Type B pancreatic cell (in vitro differentiated cells): ENCODE results near the gene CEP350. TPM values are rescaled to one million over a fixed set of nuclear protein-coding genes. Genes with fewer than 3 reads are reported as not detected.

ENCODE experiments used
- DNase-seq: peaks from one replicate; pipeline ENCODE4 v3.0.0; 2021; ENCODE audit warnings: mixed read lengths; ENCODE audit not compliant: unreplicated experiment; ENCODE audit errors: extremely low spot score
- H3K27ac Mint-ChIP-seq: 2 replicates; pipeline ENCODE4 v1.8.0; 2021; ENCODE audit warnings: mild to moderate bottlenecking, mixed read lengths
- H3K27me3 Mint-ChIP-seq: 2 replicates; pipeline ENCODE4 v1.8.0; 2021; ENCODE audit warnings: mixed read lengths
- H3K36me3 Mint-ChIP-seq: 2 replicates; pipeline ENCODE4 v1.8.0; 2021; ENCODE audit warnings: mixed read lengths
- H3K4me1 Mint-ChIP-seq: one replicate; pipeline ENCODE4 v1.8.0; 2021; ENCODE audit warnings: mixed read lengths; ENCODE audit not compliant: unreplicated experiment
- H3K4me3 Mint-ChIP-seq: 2 replicates; pipeline ENCODE4 v1.8.0; 2021; ENCODE audit warnings: mild to moderate bottlenecking, mixed read lengths
- H3K9me3 Mint-ChIP-seq: 2 replicates; pipeline ENCODE4 v1.8.0; 2021; ENCODE audit warnings: mixed read lengths
- total RNA-seq: library from RNA; stranded (reverse); gene quantifications from 2 replicates; pipeline ENCODE4 v1.2.1, GENCODE V29; 2021; ENCODE audit warnings: low replicate concordance
- TF ChIP-seq, protein P1 (sequence below): fragments of 200-600 bp; sonication (generic); conservative IDR thresholded peaks from 2 replicates; pipeline ENCODE4 v1.5.0; 2021; ENCODE audit warnings: antibody characterized with exemption, mild to moderate bottlenecking

CEP350 gene
- total RNA-seq, 1 donor from 2014 or later = 41.5 TPM

DNA sequence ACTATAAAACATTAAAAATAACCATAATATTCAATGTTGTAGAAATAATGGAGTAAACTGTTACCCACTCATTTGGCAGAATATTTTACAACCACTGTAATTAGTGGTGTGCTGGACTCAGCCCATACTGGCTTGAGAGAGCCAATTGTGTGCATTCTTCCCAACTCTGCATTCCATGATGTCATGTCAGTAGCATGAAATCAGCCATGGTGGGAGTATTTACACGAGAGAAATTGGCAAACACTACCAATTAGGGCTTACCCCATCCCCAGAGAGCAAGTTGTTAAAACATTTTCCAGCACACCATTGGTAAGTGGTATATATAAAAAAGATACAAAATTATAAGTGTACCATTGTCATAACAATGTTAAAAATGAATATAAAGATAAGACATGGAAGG, 180.9 kb downstream of the CEP350 start:
- no peak overlapping the region for H3K27ac Mint-ChIP-seq

DNA sequence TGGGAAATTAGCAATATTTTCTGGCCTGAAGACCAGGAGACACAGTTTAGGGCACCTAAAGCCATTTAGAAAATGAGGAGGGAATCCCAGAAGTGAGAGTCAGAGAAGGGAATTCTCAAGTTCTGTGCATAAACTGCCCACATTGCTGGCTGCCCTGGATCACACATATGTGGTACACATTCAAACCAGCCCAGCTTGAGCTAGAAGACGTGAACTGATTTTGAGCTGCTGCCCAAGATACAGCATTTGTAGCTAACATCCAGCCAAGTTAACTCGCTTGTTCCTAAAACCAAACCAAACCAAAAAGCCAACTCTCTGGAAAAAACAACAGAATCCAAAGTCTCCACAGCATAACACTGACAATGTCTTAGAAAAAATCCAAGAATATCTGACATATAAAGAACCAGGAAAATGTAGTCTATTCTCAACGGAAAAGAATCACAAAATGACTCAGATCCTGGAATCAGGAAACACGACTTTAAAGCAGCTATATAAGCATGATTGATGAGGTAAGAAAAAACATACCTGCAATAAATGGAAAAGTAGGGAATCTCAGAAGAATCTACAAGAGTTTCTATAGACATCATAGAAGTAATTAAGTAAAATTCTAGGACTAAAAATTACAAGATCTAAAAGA, 181.8 kb downstream of the CEP350 start:
- Mint-ChIP-seq H3K36me3 (no peaks in the 10 kb centered on the region), H3K4me3 (no peak overlapping the region), H3K27ac (no peak overlapping the region), H3K27me3 (peaks cover 14% of the 10 kb centered on the region), H3K4me1 (no peaks in the 10 kb centered on the region), H3K9me3 (no peaks in the 10 kb centered on the region)
- TF ChIP-seq, protein P1, sequence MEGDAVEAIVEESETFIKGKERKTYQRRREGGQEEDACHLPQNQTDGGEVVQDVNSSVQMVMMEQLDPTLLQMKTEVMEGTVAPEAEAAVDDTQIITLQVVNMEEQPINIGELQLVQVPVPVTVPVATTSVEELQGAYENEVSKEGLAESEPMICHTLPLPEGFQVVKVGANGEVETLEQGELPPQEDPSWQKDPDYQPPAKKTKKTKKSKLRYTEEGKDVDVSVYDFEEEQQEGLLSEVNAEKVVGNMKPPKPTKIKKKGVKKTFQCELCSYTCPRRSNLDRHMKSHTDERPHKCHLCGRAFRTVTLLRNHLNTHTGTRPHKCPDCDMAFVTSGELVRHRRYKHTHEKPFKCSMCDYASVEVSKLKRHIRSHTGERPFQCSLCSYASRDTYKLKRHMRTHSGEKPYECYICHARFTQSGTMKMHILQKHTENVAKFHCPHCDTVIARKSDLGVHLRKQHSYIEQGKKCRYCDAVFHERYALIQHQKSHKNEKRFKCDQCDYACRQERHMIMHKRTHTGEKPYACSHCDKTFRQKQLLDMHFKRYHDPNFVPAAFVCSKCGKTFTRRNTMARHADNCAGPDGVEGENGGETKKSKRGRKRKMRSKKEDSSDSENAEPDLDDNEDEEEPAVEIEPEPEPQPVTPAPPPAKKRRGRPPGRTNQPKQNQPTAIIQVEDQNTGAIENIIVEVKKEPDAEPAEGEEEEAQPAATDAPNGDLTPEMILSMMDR = no peak
- no peak for DNase-seq

More for the DNA sequence above, 180.9 kb downstream of the CEP350 start:
- Mint-ChIP-seq H3K27me3 (peaks cover 19% of the 10 kb centered on the region), H3K9me3 (no peaks in the 10 kb centered on the region), H3K36me3 (no peaks in the 10 kb centered on the region), H3K4me3 (no peak overlapping the region), H3K4me1 (no peaks in the 10 kb centered on the region)
- TF ChIP-seq, protein P1 = no peak
- DNase-seq = no peak

DNA sequence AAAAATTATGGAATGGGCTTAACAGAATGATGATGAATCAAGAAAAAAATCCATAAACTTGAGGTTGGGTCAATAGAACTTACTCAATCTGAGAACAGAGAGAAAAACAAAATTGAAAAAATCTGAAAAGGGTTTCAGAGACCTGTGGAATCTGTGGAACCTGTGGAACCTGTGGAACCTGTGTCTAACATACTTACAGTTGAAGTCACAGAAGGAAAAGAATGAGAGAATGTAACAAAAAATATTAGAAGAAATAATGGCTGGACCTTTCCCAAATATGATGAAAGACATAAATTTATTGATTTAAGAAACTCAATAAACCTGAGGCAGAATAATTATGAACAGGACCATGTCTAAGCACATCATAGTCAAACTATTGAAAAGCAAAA, 182.4 kb downstream of the CEP350 start:
- H3K9me3 Mint-ChIP-seq = no peaks in the 10 kb centered on the region
- no peak overlapping the region for H3K4me3 Mint-ChIP-seq
- no peaks in the 10 kb centered on the region for H3K4me1 Mint-ChIP-seq
- TF ChIP-seq, protein P1 = no peak
- H3K36me3 Mint-ChIP-seq = no peaks in the 10 kb centered on the region
- peaks cover 9% of the 10 kb centered on the region for H3K27me3 Mint-ChIP-seq
- peak overlapping the region; percentile 15 for H3K27ac Mint-ChIP-seq
- DNase-seq = no peak

DNA sequence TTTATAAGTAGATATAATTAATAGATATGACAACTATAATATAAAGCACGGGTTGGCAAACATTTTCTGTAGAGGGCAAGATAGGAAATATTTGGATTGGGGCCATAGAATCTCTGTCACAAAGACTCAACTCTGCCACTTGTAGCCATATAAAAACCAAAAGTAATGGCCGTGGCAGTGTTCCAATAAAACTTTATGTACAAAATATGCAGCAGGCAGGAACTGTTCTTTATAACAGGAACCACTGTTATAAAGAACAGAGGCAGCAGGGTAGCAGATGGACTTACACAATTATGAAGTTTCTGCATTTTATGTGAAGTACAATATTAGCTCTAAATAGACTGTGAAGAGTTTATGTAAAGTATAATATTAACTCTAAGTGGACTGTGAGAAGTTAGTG, 183.2 kb downstream of the CEP350 start:
- no peak overlapping the region for H3K4me3 Mint-ChIP-seq
- TF ChIP-seq, protein P1 = no peak
- no peak for DNase-seq
- peaks cover 9% of the 10 kb centered on the region for H3K27me3 Mint-ChIP-seq
- no peaks in the 10 kb centered on the region for H3K4me1 Mint-ChIP-seq
- H3K27ac Mint-ChIP-seq = no peak overlapping the region
- H3K36me3 Mint-ChIP-seq = no peaks in the 10 kb centered on the region
- no peaks in the 10 kb centered on the region for H3K9me3 Mint-ChIP-seq

DNA sequence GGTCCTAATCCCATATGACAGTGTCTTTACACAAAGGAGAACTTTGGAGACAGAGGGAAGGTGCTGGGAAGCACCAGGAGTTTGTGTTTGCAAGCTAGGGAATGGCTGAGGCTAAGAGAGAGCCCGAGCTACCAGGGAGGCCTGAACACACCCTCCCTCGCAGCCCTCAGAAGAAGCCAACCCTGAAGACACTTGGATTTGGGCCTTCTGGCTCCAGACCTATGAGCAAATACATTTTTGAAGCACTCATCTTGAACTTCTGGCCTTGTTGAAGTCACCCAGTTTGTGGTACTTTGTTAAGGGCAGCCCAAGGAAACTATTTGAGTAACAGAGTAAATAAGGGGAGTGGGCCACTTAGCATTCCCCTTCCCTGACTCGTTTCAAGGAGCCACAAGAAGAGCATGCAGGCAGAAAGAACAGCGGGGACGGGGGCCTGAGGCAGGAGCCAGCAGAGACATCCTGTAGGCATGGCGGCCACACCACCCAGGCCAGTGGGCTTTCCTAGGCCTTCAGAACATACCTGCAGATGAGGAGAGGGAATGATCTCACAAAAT, 186.8 kb downstream of the CEP350 start:
- Mint-ChIP-seq H3K27me3 (peaks cover 14% of the 10 kb centered on the region), H3K36me3 (no peaks in the 10 kb centered on the region), H3K4me1 (no peaks in the 10 kb centered on the region)

More for the DNA sequence above, 186.8 kb downstream of the CEP350 start:
- peak overlapping the region; percentile 54 for H3K27ac Mint-ChIP-seq
- H3K9me3 Mint-ChIP-seq = no peaks in the 10 kb centered on the region
- H3K4me3 Mint-ChIP-seq = no peak overlapping the region
- TF ChIP-seq, protein P1 = no peak
- DNase-seq = no peak
